GM18909 (cell line): ENCODE measurements around the gene PDCD1LG2.
A peak's percentile ranks its signal among the peaks of the same experiment; 100 is the strongest.
"Not testable (repeated sequence)": the region's sequence is repeated elsewhere in the genome, so short reads cannot be mapped to it uniquely, and the experiment has no call there.

Source experiments
- ATAC-seq: cut with Tn5 transposase; IDR thresholded peaks from one replicate; pipeline ENCODE4 v1.9.1; 2021; ENCODE audit warnings: mild to moderate bottlenecking; ENCODE audit not compliant: unreplicated experiment, poor library complexity

PDCD1LG2 gene

GRCh38 chr9:5510360-5510931 is at the start of gene PDCD1LG2:
TSS of gene PDCD1LG2 (plus strand) at chr9:5510531. CDS start at chr9:5522547, 12,016 bp downstream.
- peak; percentile 69 for ATAC-seq

- ATAC-seq, result not testable (repeated sequence)
Observed at GRCh38 chr9:5464831-5465330, 45.5 kb upstream of the PDCD1LG2 start.

GRCh38 chr9:5466005-5466404 is 44.3 kb upstream of the PDCD1LG2 start:
- no peak for ATAC-seq

- no peak for ATAC-seq
Observed at GRCh38 chr9:5466766-5467165, 43.6 kb upstream of the PDCD1LG2 start.

GRCh38 chr9:5468850-5469249 is 41.5 kb upstream of the PDCD1LG2 start:
- no peak for ATAC-seq

GRCh38 chr9:5470122-5470521 is 40.2 kb upstream of the PDCD1LG2 start:
- no peak for ATAC-seq

GRCh38 chr9:5470816-5471215 is 39.5 kb upstream of the PDCD1LG2 start:
- ATAC-seq, result no peak

GRCh38 chr9:5475611-5476010 is 34.7 kb upstream of the PDCD1LG2 start:
- ATAC-seq, result not testable (repeated sequence)

- no peak for ATAC-seq
Observed at GRCh38 chr9:5478206-5478605, 32.1 kb upstream of the PDCD1LG2 start.

- ATAC-seq, result no peak
Observed at GRCh38 chr9:5479994-5480694, 30.2 kb upstream of the PDCD1LG2 start.

GRCh38 chr9:5480919-5481318 is 29.4 kb upstream of the PDCD1LG2 start:
- ATAC-seq, result no peak

- no peak for ATAC-seq
Observed at GRCh38 chr9:5481322-5482040, 28.9 kb upstream of the PDCD1LG2 start.

GRCh38 chr9:5482194-5482593 is 28.1 kb upstream of the PDCD1LG2 start:
- no peak for ATAC-seq

GRCh38 chr9:5483306-5483705 is 27.0 kb upstream of the PDCD1LG2 start:
- ATAC-seq, result no peak

- no peak for ATAC-seq
Observed at GRCh38 chr9:5485378-5486085, 24.8 kb upstream of the PDCD1LG2 start.

GRCh38 chr9:5486988-5487387 is 23.3 kb upstream of the PDCD1LG2 start:
- no peak for ATAC-seq

GRCh38 chr9:5488221-5489008 is 21.9 kb upstream of the PDCD1LG2 start:
- no peak for ATAC-seq

GRCh38 chr9:5489630-5490490 is 20.5 kb upstream of the PDCD1LG2 start:
- ATAC-seq, result no peak
